AG04450 (cell line): Measurements from ENCODE around the gene HECW1. TPM values are rescaled to one million over a fixed set of nuclear protein-coding genes. Genes with fewer than 3 reads are reported as not detected.
A peak's percentile ranks its signal among the peaks of the same experiment; 100 is the strongest.

Experiments used
- CTCF ChIA-PET: fragments of 300-600, 350-600 bp; formaldehyde crosslinking; extraction: SDS; loops from one replicate; lab custom pipeline; 2022; ENCODE audit warnings: antibody characterized with exemption, inconsistent platforms; lab: Charles Lee
- POLR2A ChIA-PET: fragments of 350-600 bp; formaldehyde crosslinking; extraction: SDS; loops from one replicate; lab custom pipeline; 2021; ENCODE audit warnings: antibody characterized with exemption, inconsistent platforms; lab: Yijun Ruan, JAX
- DNase-seq: peaks from one replicate; pipeline ENCODE4 v3.0.0-alpha.2; 2011; ENCODE audit warnings: low read depth, low spot score
- H3K27ac ChIP-seq: one replicate; pipeline ENCODE4 v1.5.1; 2012; ENCODE audit warnings: low read depth, low read length, control low read depth
- H3K27me3 ChIP-seq: one replicate; pipeline ENCODE4 v1.6.0; 2012; ENCODE audit warnings: low read length; ENCODE audit not compliant: control insufficient read depth, insufficient read depth
- H3K4me3 ChIP-seq: 2 replicates; pipeline ENCODE4 v1.5.1; 2011; ENCODE audit warnings: mild to moderate bottlenecking, low read depth, low read length, control low read depth
- H3K9me3 ChIP-seq: 2 replicates; pipeline ENCODE4 v1.5.1; 2012; ENCODE audit warnings: low read length; ENCODE audit not compliant: control insufficient read depth, insufficient read depth
- polyA plus RNA-seq: library from polyadenylated mRNA; depleted of rRNA; stranded (reverse); fragments of >200 nt; gene quantifications from 2 replicates; pipeline ENCODE4 v1.2.3, GENCODE V29; 2011
- TF ChIP-seq, protein P1 (sequence below): IDR thresholded peaks from 2 replicates; pipeline ENCODE4 v1.5.1; 2011; ENCODE audit warnings: low read depth, low read length, control low read depth, inconsistent platforms

The HECW1 gene
- polyA plus RNA-seq, 1 experiment: 2.6 TPM

- Histone ChIP-seq H3K27me3 (peaks cover 2% of the 10 kb centered on the region), H3K4me3 (no peak overlapping the region), H3K9me3 (no peaks in the 10 kb centered on the region), H3K27ac (peak overlapping the region; percentile 49)
- TF ChIP-seq, protein P1, sequence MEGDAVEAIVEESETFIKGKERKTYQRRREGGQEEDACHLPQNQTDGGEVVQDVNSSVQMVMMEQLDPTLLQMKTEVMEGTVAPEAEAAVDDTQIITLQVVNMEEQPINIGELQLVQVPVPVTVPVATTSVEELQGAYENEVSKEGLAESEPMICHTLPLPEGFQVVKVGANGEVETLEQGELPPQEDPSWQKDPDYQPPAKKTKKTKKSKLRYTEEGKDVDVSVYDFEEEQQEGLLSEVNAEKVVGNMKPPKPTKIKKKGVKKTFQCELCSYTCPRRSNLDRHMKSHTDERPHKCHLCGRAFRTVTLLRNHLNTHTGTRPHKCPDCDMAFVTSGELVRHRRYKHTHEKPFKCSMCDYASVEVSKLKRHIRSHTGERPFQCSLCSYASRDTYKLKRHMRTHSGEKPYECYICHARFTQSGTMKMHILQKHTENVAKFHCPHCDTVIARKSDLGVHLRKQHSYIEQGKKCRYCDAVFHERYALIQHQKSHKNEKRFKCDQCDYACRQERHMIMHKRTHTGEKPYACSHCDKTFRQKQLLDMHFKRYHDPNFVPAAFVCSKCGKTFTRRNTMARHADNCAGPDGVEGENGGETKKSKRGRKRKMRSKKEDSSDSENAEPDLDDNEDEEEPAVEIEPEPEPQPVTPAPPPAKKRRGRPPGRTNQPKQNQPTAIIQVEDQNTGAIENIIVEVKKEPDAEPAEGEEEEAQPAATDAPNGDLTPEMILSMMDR: 0 out of 2 replicates have a peak, but pooled peaks have one; percentile 24
- POLR2A ChIA-PET: interaction anchor here (1.1 kb wide), 1 partner anchor 47 kb away, joined by 4 read pairs; no protein-coding TSS in a partner anchor
- CTCF ChIA-PET: interaction anchor here (0.5 kb wide), 1 partner anchor 1357 kb away, joined by 3 read pairs; no protein-coding TSS in a partner anchor
- DNase-seq: peak; percentile 27
These were observed 183.9 kb downstream of the HECW1 start for GRCh38 chr7:43296306-43296705.

DNA sequence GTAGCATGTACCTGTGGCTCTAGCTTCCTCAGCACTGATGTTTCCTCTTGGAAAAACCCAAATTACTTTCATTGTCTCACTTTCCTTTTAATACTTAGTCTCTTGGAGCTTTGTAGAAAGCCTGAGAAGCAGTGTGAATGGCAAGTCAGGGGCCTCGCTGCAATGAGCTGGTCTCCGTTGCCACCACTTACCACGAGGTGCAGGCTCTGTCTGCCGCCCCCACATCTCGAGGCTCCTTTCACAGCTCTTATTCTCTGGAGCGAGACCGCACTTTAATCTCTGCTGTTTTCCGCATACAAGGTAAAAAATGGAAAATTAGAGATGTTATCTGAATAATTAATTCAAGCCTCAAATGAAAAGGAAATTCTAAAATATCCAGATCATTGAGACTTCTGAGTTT lies 186.2 kb downstream of the HECW1 start:
- TF ChIP-seq, protein P1: no peak
- ChIA-PET POLR2A (interaction anchor here (0.6 kb wide), 1 partner anchor 509 kb away, joined by 3 read pairs; no protein-coding TSS in a partner anchor), CTCF (interaction anchor here (1.0 kb wide), 1 partner anchor 284 kb away, joined by 3 read pairs; the partner anchor contains the start of gene STK17A)
- Histone ChIP-seq H3K27ac (no peak overlapping the region), H3K9me3 (no peaks in the 10 kb centered on the region), H3K4me3 (no peak overlapping the region), H3K27me3 (peaks cover 2% of the 10 kb centered on the region)
- DNase-seq: no peak

GRCh38 chr7:43300121-43300520 lies 187.7 kb downstream of the HECW1 start:
- POLR2A ChIA-PET: no interaction called here
- Histone ChIP-seq H3K27me3 (peaks cover 2% of the 10 kb centered on the region), H3K27ac (no peak overlapping the region), H3K4me3 (no peak overlapping the region), H3K9me3 (no peaks in the 10 kb centered on the region)
- TF ChIP-seq, protein P1: no peak
- CTCF ChIA-PET: interaction anchor here (1.2 kb wide), 1 partner anchor 359 kb away, joined by 3 read pairs; no protein-coding TSS in a partner anchor
- no peak for DNase-seq

DNA sequence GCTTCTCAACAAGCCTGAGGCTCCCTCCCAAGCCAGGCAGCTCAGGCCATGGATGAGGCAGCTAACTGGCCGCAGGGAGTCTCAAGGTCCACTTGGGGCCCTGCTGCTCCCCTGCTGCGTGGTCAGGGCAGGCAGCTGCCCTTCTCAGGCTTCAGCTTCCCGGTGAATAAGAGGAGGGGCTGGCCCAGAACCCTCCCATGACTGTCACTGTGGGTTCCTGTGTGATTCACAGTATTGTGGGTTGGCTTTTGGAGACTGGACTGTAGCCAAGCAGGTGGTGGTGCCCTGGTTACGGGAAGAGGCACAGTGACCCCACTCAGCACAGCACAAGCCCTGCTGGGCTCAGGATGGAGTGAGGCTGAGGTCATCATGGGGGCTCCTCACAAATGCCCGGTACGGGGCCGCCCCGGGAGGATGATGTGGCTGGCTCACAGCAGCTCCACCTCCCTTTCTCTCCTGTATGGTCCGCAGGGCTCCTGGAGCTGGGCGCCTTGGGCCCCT lies 189.8 kb downstream of the HECW1 start:
- POLR2A ChIA-PET: no interaction called here
- Histone ChIP-seq H3K27ac (no peak overlapping the region), H3K27me3 (peaks cover 2% of the 10 kb centered on the region), H3K9me3 (no peaks in the 10 kb centered on the region), H3K4me3 (no peak overlapping the region)
- CTCF ChIA-PET: interaction anchor here (1.0 kb wide), 1 partner anchor 140 kb away, joined by 3 read pairs; no protein-coding TSS in a partner anchor
- TF ChIP-seq, protein P1: no peak
- no peak for DNase-seq

GRCh38 chr7:43302773-43303460 lies 190.5 kb downstream of the HECW1 start:
- Histone ChIP-seq H3K27ac (no peak overlapping the region), H3K4me3 (no peak overlapping the region), H3K27me3 (peaks cover 2% of the 10 kb centered on the region), H3K9me3 (no peaks in the 10 kb centered on the region)
- TF ChIP-seq, protein P1: no peak
- POLR2A ChIA-PET: interaction anchor here (0.6 kb wide), 1 partner anchor 161 kb away, joined by 3 read pairs; no protein-coding TSS in a partner anchor
- no peak for DNase-seq
- CTCF ChIA-PET: interaction anchor here (1.0 kb wide), 2 partner anchors 137 to 139 kb away, joined by 3 to 7 read pairs; no protein-coding TSS in a partner anchor
